HepG2 (cell line): ENCODE measurements around the gene TAMALIN. TPM values are rescaled to one million over a fixed set of nuclear protein-coding genes. Genes with fewer than 3 reads are reported as not detected.

Experiments
- BRCA1 ChIP-seq: sonication (generic); formaldehyde crosslinking; IDR thresholded peaks from 2 replicates; pipeline ENCODE4 v1.4.0; 2020; ENCODE audit warnings: missing genetic modification reagents
- GATAD2A ChIP-seq: IDR thresholded peaks from 2 replicates; pipeline ENCODE4 v1.6.1; 2016
- GPN1 ChIP-seq: sonication (generic); formaldehyde crosslinking; IDR thresholded peaks from 2 replicates; pipeline ENCODE4 v1.5.1; 2020; ENCODE audit warnings: missing genetic modification reagents, borderline replicate concordance
- ISL2 ChIP-seq: sonication (generic); formaldehyde crosslinking; IDR thresholded peaks from 2 replicates; pipeline ENCODE4 v1.5.0; 2020; ENCODE audit warnings: missing genetic modification reagents
- KAT8 ChIP-seq: IDR thresholded peaks from 2 replicates; pipeline ENCODE4 v1.6.1; 2016; ENCODE audit warnings: missing genetic modification reagents, missing compliant biosample characterization
- KDM4B ChIP-seq: sonication (generic); formaldehyde crosslinking; IDR thresholded peaks from 2 replicates; pipeline ENCODE4 v1.4.0; 2020; ENCODE audit warnings: missing genetic modification reagents
- MED1 ChIP-seq: sonication (generic); formaldehyde crosslinking; IDR thresholded peaks from 2 replicates; pipeline ENCODE4 v1.4.0; 2020; ENCODE audit warnings: missing genetic modification reagents
- MEIS2 ChIP-seq: sonication (generic); formaldehyde crosslinking; IDR thresholded peaks from 2 replicates; pipeline ENCODE4 v1.9.0; 2021; ENCODE audit warnings: mild to moderate bottlenecking, missing genetic modification reagents
- NR2F6 ChIP-seq, 2 experiments: IDR thresholded peaks; 2 replicates each; pipeline ENCODE4 v1.6.1; 2016; ENCODE audit warnings: antibody characterized with exemption in 1 of 2, mild to moderate bottlenecking in 1 of 2
- TBX2 ChIP-seq: sonication (generic); formaldehyde crosslinking; IDR thresholded peaks from 2 replicates; pipeline ENCODE4 v1.5.0; 2020; ENCODE audit warnings: missing genetic modification reagents, mild to moderate bottlenecking, borderline replicate concordance
- ZKSCAN8 ChIP-seq: IDR thresholded peaks from 2 replicates; pipeline ENCODE4 v1.6.1; 2016; ENCODE audit warnings: borderline replicate concordance, missing genetic modification reagents, missing compliant biosample characterization
- ZMYM3 ChIP-seq: sonication (generic); formaldehyde crosslinking; IDR thresholded peaks from 2 replicates; pipeline ENCODE4 v1.5.1; 2020; ENCODE audit warnings: mild to moderate bottlenecking, missing genetic modification reagents
- ZNF441 ChIP-seq: sonication (generic); formaldehyde crosslinking; IDR thresholded peaks from 2 replicates; pipeline ENCODE4 v1.7.0; 2021; ENCODE audit warnings: missing genetic modification reagents, borderline replicate concordance
- ZNF614 ChIP-seq: IDR thresholded peaks from 2 replicates; pipeline ENCODE4 v1.6.1; 2018; ENCODE audit warnings: missing biosample characterization, missing genetic modification reagents, inconsistent platforms, borderline replicate concordance
- ZNF619 ChIP-seq: sonication (generic); formaldehyde crosslinking; IDR thresholded peaks from 2 replicates; pipeline ENCODE4 v1.4.0; 2020; ENCODE audit warnings: mild to moderate bottlenecking, missing genetic modification reagents
- polyA plus RNA-seq, 8 experiments: library from polyadenylated mRNA; depleted of rRNA in 3 of 8; stranded (reverse) in 7 of 8; unstranded in 1 of 8; fragments of >200 nt; fragmentation: Illumina TruSeq in 4 of 8; extraction: Trizol in 4 of 8; gene quantifications; 2 replicates each; pipeline versions ENCODE4 v1.2.1 to v1.2.3, GENCODE V29; 2011 to 2016; ENCODE audit warnings: low read depth in 4 of 8, missing spikeins in 1 of 8, mixed read lengths in 1 of 8; ENCODE audit not compliant: insufficient read depth in 1 of 8
- total RNA-seq, 5 experiments: library from RNA; depleted of rRNA; stranded (reverse); fragments of >200 nt; fragmentation: Illumina TruSeq; extraction: Trizol; gene quantifications; 2 replicates each; pipeline ENCODE4 v1.2.3, GENCODE V29; 2016; ENCODE audit warnings: low read depth in 1 of 5
- TF ChIP-seq, protein P1 (sequence below): sonication (generic); formaldehyde crosslinking; IDR thresholded peaks from 2 replicates; pipeline ENCODE4 v1.4.0; 2020; ENCODE audit warnings: missing genetic modification reagents, borderline replicate concordance
- TF ChIP-seq, protein P2 (sequence below): sonication (generic); formaldehyde crosslinking; IDR thresholded peaks from 2 replicates; pipeline ENCODE4 v1.8.1; 2023; ENCODE audit warnings: mild to moderate bottlenecking, inconsistent platforms, moderate library complexity, missing genetic modification reagents, borderline replicate concordance
- TF ChIP-seq, protein P3 (sequence below): IDR thresholded peaks from 2 replicates; pipeline ENCODE4 v1.6.1; 2012; ENCODE audit warnings: low read depth, low read length, improper control_type of control experiment
- TF ChIP-seq, protein P4 (sequence below): sonication (generic); formaldehyde crosslinking; conservative IDR thresholded peaks from 2 replicates; pipeline ENCODE4 v1.8.0; 2022; ENCODE audit warnings: mild to moderate bottlenecking, moderate library complexity, missing genetic modification reagents
- TF ChIP-seq, protein P5 (sequence below): sonication (generic); formaldehyde crosslinking; IDR thresholded peaks from 2 replicates; pipeline ENCODE4 v1.8.0; 2022; ENCODE audit warnings: missing genetic modification reagents, low read depth, mild to moderate bottlenecking, borderline replicate concordance
- TF ChIP-seq, protein P6 (sequence below): sonication (generic); formaldehyde crosslinking; IDR thresholded peaks from 2 replicates; pipeline ENCODE4 v1.5.0; 2020; ENCODE audit warnings: missing genetic modification reagents, mild to moderate bottlenecking, borderline replicate concordance

TAMALIN gene
- total and polyA plus RNA-seq, 2 of the 13 experiments (the other 11 are each of a cell fraction or from before 2014, with no cell fraction given): 2.9 to 10.9 TPM

DNA sequence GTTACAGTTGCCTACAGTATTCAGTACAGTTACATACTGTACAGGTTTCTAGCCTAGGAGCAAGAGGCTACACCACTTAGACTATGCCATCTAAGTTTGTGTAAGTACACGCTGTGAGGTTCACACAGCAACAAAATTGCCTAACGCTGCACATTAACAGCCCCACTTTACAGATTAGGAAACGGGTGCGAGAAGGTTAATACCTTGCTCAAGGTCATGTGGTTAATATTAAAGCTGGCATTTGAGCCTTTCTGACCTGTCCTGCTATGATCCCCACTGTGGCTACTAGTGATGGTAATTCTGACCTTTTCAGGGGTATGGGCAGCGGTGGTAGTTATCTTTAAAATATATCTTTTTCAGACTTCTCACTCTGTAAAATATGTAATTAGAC lies 34.3 kb upstream of the TAMALIN start (continued):
- TF ChIP-seq, protein P1, sequence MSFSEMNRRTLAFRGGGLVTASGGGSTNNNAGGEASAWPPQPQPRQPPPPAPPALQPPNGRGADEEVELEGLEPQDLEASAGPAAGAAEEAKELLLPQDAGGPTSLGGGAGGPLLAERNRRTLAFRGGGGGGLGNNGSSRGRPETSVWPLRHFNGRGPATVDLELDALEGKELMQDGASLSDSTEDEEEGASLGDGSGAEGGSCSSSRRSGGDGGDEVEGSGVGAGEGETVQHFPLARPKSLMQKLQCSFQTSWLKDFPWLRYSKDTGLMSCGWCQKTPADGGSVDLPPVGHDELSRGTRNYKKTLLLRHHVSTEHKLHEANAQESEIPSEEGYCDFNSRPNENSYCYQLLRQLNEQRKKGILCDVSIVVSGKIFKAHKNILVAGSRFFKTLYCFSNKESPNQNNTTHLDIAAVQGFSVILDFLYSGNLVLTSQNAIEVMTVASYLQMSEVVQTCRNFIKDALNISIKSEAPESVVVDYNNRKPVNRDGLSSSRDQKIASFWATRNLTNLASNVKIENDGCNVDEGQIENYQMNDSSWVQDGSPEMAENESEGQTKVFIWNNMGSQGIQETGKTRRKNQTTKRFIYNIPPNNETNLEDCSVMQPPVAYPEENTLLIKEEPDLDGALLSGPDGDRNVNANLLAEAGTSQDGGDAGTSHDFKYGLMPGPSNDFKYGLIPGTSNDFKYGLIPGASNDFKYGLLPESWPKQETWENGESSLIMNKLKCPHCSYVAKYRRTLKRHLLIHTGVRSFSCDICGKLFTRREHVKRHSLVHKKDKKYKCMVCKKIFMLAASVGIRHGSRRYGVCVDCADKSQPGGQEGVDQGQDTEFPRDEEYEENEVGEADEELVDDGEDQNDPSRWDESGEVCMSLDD (CRISPR knock-in tag): no peak
- 0 out of 2 replicates have a peak, but pooled peaks have one; percentile 28 for TF ChIP-seq ZKSCAN8 (CRISPR knock-in tag)
- TF ChIP-seq TBX2 (CRISPR knock-in tag): peak; percentile 85; the same call in 1 of the 2 replicates
- TF ChIP-seq ISL2 (CRISPR knock-in tag): peak; percentile 60; the same call in 1 of the 2 replicates
- TF ChIP-seq, protein P2, sequence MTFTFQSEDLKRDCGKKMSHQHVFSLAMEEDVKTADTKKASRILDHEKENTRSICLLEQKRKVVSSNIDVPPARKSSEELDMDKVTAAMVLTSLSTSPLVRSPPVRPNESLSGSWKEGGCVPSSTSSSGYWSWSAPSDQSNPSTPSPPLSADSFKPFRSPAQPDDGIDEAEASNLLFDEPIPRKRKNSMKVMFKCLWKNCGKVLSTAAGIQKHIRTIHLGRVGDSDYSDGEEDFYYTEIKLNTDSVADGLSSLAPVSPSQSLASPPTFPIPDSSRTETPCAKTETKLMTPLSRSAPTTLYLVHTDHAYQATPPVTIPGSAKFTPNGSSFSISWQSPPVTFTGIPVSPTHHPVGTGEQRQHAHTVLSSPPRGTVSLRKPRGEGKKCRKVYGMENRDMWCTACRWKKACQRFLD (CRISPR knock-in tag): no peak
- TF ChIP-seq KAT8 (CRISPR knock-in tag): 0 out of 2 replicates have a peak, but pooled peaks have one; percentile 13
- TF ChIP-seq, protein P3, sequence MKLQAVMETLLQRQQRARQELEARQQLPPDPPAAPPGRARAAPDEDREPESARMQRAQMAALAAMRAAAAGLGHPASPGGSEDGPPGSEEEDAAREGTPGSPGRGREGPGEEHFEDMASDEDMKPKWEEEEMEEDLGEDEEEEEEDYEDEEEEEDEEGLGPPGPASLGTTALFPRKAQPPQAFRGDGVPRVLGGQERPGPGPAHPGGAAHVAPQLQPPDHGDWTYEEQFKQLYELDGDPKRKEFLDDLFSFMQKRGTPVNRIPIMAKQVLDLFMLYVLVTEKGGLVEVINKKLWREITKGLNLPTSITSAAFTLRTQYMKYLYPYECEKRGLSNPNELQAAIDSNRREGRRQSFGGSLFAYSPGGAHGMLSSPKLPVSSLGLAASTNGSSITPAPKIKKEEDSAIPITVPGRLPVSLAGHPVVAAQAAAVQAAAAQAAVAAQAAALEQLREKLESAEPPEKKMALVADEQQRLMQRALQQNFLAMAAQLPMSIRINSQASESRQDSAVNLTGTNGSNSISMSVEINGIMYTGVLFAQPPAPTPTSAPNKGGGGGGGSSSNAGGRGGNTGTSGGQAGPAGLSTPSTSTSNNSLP: peak; percentile 49; the same call in 1 of the 2 replicates
- TF ChIP-seq, protein P4, sequence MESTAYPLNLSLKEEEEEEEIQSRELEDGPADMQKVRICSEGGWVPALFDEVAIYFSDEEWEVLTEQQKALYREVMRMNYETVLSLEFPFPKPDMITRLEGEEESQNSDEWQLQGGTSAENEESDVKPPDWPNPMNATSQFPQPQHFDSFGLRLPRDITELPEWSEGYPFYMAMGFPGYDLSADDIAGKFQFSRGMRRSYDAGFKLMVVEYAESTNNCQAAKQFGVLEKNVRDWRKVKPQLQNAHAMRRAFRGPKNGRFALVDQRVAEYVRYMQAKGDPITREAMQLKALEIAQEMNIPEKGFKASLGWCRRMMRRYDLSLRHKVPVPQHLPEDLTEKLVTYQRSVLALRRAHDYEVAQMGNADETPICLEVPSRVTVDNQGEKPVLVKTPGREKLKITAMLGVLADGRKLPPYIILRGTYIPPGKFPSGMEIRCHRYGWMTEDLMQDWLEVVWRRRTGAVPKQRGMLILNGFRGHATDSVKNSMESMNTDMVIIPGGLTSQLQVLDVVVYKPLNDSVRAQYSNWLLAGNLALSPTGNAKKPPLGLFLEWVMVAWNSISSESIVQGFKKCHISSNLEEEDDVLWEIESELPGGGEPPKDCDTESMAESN: no peak
- no peak for TF ChIP-seq GPN1 (CRISPR knock-in tag)
- TF ChIP-seq, protein P5, sequence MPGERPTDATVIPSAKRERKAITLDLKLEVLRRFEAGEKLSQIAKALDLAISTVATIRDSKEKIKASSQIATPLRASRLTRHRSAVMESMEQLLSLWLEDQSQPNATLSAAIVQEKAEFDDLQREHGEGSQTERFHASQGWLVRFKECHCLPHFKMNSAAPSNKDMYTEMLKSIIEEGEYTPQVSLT (CRISPR knock-in tag): no peak
- TF ChIP-seq BRCA1 (CRISPR knock-in tag): no peak
- TF ChIP-seq ZMYM3: peak; percentile 75; the same call in 1 of the 2 replicates
- TF ChIP-seq ZNF441 (CRISPR knock-in tag): no peak
- no peak for TF ChIP-seq ZNF619 (CRISPR knock-in tag)
- TF ChIP-seq, protein P6, sequence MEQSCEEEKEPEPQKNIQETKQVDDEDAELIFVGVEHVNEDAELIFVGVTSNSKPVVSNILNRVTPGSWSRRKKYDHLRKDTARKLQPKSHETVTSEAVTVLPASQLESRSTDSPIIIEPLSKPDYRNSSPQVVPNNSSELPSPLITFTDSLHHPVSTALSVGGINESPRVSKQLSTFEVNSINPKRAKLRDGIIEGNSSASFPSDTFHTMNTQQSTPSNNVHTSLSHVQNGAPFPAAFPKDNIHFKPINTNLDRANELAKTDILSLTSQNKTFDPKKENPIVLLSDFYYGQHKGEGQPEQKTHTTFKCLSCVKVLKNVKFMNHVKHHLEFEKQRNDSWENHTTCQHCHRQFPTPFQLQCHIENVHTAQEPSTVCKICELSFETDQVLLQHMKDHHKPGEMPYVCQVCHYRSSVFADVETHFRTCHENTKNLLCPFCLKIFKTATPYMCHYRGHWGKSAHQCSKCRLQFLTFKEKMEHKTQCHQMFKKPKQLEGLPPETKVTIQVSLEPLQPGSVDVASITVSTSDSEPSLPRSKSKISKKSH (CRISPR knock-in tag): no peak
- TF ChIP-seq KDM4B (CRISPR knock-in tag): no peak
- peak; percentile 63 for TF ChIP-seq GATAD2A (CRISPR knock-in tag)
- TF ChIP-seq NR2F6 (IDR thresholded peaks at IDR 0.05): peak; percentile 35
- peak; percentile 50; the same call in 1 of the 2 replicates for TF ChIP-seq NR2F6 (CRISPR knock-in tag; IDR thresholded peaks at IDR 0.05)
- TF ChIP-seq ZNF614 (CRISPR knock-in tag): no peak; the same call in 1 of the 2 replicates
- peak; percentile 35; the same call in 1 of the 2 replicates for TF ChIP-seq MED1 (CRISPR knock-in tag)
- TF ChIP-seq MEIS2 (CRISPR knock-in tag): no peak
